Progenitor cell of endocrine pancreas (in vitro differentiated cells): Measurements from ENCODE around the gene HOXB1. TPM values are rescaled to one million over a fixed set of nuclear protein-coding genes. Genes with fewer than 3 reads are reported as not detected.
A peak's percentile ranks its signal among the peaks of the same experiment; 100 is the strongest.

Source experiments
- DNase-seq: peaks from one replicate; pipeline ENCODE4 v3.0.0; 2021; ENCODE audit warnings: low spot score; ENCODE audit not compliant: unreplicated experiment
- H3K27ac Mint-ChIP-seq: 2 replicates; pipeline ENCODE4 v1.8.0; 2021; ENCODE audit warnings: mild to moderate bottlenecking, moderate library complexity, mixed read lengths
- H3K27me3 Mint-ChIP-seq: 2 replicates; pipeline ENCODE4 v1.8.0; 2021; ENCODE audit warnings: mixed read lengths
- H3K36me3 Mint-ChIP-seq: 2 replicates; pipeline ENCODE4 v1.8.0; 2022; ENCODE audit warnings: mixed read lengths; ENCODE audit not compliant: insufficient read depth
- H3K4me1 Mint-ChIP-seq: 2 replicates; pipeline ENCODE4 v1.8.0; 2021; ENCODE audit warnings: low read depth, mixed read lengths
- H3K4me3 Mint-ChIP-seq: 2 replicates; pipeline ENCODE4 v1.8.0; 2021; ENCODE audit warnings: low read depth, mild to moderate bottlenecking, moderate library complexity, mixed read lengths
- H3K9me3 Mint-ChIP-seq: 2 replicates; pipeline ENCODE4 v1.8.0; 2021; ENCODE audit warnings: low read depth, mixed read lengths
- long read RNA-seq: library from polyadenylated mRNA; unstranded; transcript quantifications from one replicate; pipeline ENCODE4 v2.0.0, GENCODE V29; 2020
- total RNA-seq: library from RNA; stranded (reverse); gene quantifications from 2 replicates; pipeline ENCODE4 v1.2.1, GENCODE V29; 2021
- TF ChIP-seq, protein P1 (sequence below): fragments of 200-600 bp; sonication (generic); IDR thresholded peaks from one replicate; pipeline ENCODE4 v1.5.0; 2021; ENCODE audit warnings: antibody characterized with exemption, mild to moderate bottlenecking; ENCODE audit not compliant: unreplicated experiment

Gene HOXB1
- 0.96 and 2.2 TPM in 2 replicates for total RNA-seq
- long read RNA-seq: 0 reads

DNA sequence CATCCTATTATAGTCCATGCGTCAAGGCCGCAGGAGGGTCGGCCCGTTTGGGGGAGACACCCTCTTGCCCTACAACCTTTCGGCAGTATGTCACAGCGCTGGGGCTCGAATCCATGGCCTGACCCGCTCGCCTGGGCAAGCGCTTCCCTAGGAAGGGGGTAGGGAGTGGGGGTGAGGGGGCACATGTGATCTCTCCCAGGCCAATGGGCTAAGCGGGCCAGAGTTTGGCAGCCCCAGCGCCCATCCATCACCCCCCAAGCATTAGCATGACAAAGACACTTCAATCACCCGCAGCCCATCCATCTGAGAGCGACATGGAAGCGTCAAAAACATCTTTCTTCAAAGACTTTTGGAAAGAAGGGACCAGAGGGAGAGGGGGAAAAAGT lies at the start of gene HOXB1:
TSS of gene HOXB1 (minus strand) at position 125 of the 386 bp plus-strand sequence. CDS start at position 18, 107 bp downstream.
- TF ChIP-seq, protein P1, sequence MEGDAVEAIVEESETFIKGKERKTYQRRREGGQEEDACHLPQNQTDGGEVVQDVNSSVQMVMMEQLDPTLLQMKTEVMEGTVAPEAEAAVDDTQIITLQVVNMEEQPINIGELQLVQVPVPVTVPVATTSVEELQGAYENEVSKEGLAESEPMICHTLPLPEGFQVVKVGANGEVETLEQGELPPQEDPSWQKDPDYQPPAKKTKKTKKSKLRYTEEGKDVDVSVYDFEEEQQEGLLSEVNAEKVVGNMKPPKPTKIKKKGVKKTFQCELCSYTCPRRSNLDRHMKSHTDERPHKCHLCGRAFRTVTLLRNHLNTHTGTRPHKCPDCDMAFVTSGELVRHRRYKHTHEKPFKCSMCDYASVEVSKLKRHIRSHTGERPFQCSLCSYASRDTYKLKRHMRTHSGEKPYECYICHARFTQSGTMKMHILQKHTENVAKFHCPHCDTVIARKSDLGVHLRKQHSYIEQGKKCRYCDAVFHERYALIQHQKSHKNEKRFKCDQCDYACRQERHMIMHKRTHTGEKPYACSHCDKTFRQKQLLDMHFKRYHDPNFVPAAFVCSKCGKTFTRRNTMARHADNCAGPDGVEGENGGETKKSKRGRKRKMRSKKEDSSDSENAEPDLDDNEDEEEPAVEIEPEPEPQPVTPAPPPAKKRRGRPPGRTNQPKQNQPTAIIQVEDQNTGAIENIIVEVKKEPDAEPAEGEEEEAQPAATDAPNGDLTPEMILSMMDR: no peak
- H3K27me3 Mint-ChIP-seq: peaks cover 59% of the 10 kb centered on the region
- no peaks in the 10 kb centered on the region for H3K36me3 Mint-ChIP-seq
- H3K9me3 Mint-ChIP-seq: no peaks in the 10 kb centered on the region
- peak within 1 kb of the TSS; percentile 49 for H3K27ac Mint-ChIP-seq
- H3K4me3 Mint-ChIP-seq: peak within 1 kb of the TSS; percentile 6
- no peak for DNase-seq
- H3K4me1 Mint-ChIP-seq: peaks cover 14% of the 10 kb centered on the region

DNA sequence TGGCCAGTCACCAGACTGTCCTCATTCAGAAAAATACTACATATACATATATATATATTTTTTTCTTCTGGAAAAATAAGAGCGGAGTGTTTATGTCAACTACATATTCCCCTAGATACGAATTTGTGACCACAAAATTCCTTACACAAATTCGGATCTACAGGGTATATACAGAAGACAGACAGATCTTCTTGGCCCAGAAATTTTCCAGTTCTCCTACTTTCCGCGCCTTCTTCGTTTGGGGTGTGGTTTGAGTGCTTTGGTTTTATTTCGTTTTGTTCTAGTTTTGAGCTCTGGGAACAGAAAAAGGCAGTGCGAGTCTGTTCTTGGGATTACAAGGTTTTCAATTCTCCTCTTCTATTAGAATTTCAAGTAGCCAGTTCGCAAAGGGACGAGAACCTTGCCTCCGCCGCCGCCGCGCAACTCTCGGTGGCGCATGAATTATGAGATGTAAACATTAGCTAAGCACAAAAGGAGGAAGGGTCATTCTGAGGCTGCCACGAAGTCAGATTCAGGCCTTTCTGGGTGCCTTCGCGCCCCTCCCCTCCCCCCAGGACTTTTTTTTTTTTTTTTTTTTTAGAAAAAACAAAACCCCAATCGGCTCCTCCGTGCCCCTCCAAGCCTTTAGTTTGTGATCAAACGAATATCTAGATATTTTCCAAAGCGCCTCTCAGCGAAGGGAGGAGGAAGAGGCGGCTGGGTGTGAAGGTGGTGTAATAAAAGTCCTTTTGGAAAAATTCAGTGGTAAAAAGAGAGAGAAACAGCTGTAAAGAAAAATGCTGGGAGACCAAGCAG lies 49.1 kb upstream of the HOXB1 start:
- DNase-seq: no peak
- H3K4me3 Mint-ChIP-seq: peak overlapping the region; percentile 53
- peaks cover 8% of the 10 kb centered on the region for H3K4me1 Mint-ChIP-seq
- H3K36me3 Mint-ChIP-seq: no peaks in the 10 kb centered on the region
- no peaks in the 10 kb centered on the region for H3K9me3 Mint-ChIP-seq
- TF ChIP-seq, protein P1: no peak
- peak overlapping the region; percentile 80 for H3K27ac Mint-ChIP-seq
- peaks cover 80% of the 10 kb centered on the region for H3K27me3 Mint-ChIP-seq

DNA sequence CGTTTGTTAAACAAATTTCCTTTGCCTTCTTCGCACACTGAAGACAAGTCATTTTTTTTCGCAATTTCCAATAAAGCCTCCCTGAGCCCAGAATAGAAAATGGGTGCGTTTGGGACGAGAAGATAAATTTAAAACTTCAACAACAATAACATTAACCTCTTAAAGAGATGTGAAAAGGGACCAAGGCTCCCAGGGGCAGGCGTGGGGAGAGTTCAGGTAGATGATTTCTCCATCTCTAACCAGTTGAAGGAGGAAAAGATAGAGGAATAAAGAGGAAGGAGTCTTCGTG lies 48.6 kb upstream of the HOXB1 start:
- Mint-ChIP-seq H3K9me3 (no peaks in the 10 kb centered on the region), H3K36me3 (no peaks in the 10 kb centered on the region), H3K27me3 (peaks cover 74% of the 10 kb centered on the region), H3K4me1 (peaks cover 8% of the 10 kb centered on the region), H3K4me3 (peak overlapping the region; percentile 62), H3K27ac (peak overlapping the region; percentile 78)
- no peak for DNase-seq
- TF ChIP-seq, protein P1: no peak

DNA sequence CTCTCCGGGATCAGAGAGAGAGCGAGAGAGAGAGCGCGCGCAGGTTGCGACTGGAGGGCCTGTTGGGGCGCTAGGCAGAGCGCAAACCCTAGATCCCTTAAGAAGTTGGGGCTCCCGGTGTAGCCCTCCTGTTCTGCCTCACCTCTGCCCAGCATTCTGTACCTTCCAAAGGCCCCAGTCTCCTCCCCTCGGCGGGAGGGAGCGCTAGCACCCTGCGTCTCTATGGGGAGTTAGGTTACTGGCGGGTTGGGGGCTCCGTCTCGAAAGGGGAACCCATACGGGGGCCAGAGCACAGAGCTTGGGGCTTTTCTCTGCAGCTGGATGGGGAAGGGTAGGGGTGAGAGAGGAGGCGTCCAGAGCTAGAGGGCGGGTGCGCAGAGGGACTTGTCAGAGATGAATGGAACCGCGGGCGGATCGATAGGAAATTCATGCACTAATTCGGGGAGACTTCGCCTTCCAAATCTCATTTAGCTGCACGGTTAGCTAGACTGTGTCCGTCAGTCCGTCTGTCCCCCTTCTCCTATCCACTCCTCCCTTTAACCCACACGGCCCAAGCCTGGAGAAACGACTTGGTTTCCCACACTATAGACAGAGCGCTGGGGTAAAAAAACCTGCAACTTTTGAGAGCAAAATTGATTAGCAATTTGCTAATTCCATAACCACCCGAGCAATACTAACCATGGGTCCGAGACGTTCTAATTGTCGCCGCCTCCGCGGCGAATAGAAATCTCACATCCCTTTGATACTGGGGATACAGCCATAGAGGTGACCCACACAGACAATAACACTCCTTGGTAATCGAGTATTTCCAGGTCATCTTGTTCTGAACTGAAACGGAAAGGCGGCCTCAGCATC lies 48.0 kb upstream of the HOXB1 start:
- Mint-ChIP-seq H3K4me3 (peak overlapping the region; percentile 62), H3K36me3 (no peaks in the 10 kb centered on the region), H3K9me3 (no peaks in the 10 kb centered on the region), H3K27ac (peak overlapping the region; percentile 78), H3K27me3 (peaks cover 69% of the 10 kb centered on the region), H3K4me1 (peaks cover 9% of the 10 kb centered on the region)
- DNase-seq: no peak
- TF ChIP-seq, protein P1: no peak

DNA sequence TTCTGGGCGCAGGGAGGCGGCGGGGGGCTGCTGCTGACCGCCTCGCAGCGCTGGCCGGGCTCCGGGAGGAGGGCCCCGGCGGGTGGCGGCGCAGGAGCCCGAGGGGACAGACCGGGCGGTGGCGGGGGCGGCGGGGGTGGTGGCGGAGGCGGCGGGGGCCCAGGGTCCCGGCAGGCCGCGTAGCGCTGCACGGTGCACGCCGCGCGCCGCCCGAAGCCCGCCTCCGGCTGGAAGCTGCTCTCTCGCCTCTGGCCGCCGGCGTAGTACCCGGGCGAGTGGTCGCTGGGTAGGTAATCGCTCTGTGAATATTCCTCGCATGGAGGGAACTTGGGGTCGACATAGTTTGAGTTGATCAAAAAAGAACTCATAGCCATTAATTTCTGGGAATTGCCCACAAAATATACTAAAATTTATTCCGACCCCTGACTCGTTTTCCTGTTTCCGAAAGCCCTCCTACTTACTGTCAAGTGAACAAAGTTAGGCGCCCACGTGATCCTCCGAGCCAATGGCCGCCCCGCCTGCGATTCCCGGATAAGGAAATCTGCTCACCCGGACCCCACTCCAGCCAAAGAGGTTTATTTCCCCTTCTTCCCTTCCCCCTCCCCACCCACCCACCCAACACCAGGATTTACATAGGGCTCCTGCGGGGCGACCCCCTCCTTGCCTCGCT lies 47.3 kb upstream of the HOXB1 start, which contains the start of gene HOXB4:
TSS of gene HOXB4 (minus strand) at position 405 of the 670 bp plus-strand sequence. CDS start at position 374, 31 bp downstream.
- Mint-ChIP-seq H3K27ac (peak within 1 kb of the TSS; percentile 78), H3K4me3 (peak within 1 kb of the TSS; percentile 75), H3K9me3 (no peaks in the 10 kb centered on the region), H3K4me1 (peaks cover 11% of the 10 kb centered on the region), H3K36me3 (no peaks in the 10 kb centered on the region), H3K27me3 (peaks cover 61% of the 10 kb centered on the region)
- no peak for DNase-seq
- TF ChIP-seq, protein P1: no peak
